GM18505 (cell line): Measurements from ENCODE around the gene UTP15.

Experiments used
- ATAC-seq: cut with Tn5 transposase; IDR thresholded peaks from one replicate; pipeline ENCODE4 v1.9.1; 2021; ENCODE audit not compliant: unreplicated experiment
- POLR2A ChIP-seq: IDR thresholded peaks from 4 replicates; pipeline ENCODE4 v1.6.1; 2011; ENCODE audit warnings: borderline replicate concordance; ENCODE audit not compliant: insufficient read depth, insufficient read length; ENCODE audit errors: extremely low read depth

The UTP15 gene

GRCh38 chr5:73542020-73542419 is 23.5 kb upstream of the UTP15 start:
- no peak for ATAC-seq

GRCh38 chr5:73544429-73545402 is 20.8 kb upstream of the UTP15 start:
- no peak for TF ChIP-seq POLR2A
- ATAC-seq: no peak

More at GRCh38 chr5:73542020-73542419, 23.5 kb upstream of the UTP15 start:
- no peak for TF ChIP-seq POLR2A

- no peak for ATAC-seq
- TF ChIP-seq POLR2A: no peak
Measured at GRCh38 chr5:73545403-73545779, 20.2 kb upstream of the UTP15 start.

- no peak for ATAC-seq
- no peak for TF ChIP-seq POLR2A
Measured at GRCh38 chr5:73550016-73550415, 15.5 kb upstream of the UTP15 start.

- no peak for ATAC-seq
- TF ChIP-seq POLR2A: no peak
Measured at GRCh38 chr5:73552642-73553041, 12.9 kb upstream of the UTP15 start.

GRCh38 chr5:73558950-73559349 is 6.6 kb upstream of the UTP15 start:
- ATAC-seq: no peak
- TF ChIP-seq POLR2A: no peak

GRCh38 chr5:73564018-73564417 is 1.5 kb upstream of the UTP15 start:
- ATAC-seq: no peak
- TF ChIP-seq POLR2A: no peak

GRCh38 chr5:73564675-73565074 is 868 bp upstream of the UTP15 start:
- peak; percentile 1 for ATAC-seq
- no peak for TF ChIP-seq POLR2A

GRCh38 chr5:73565969-73566547 is 515 bp downstream of the UTP15 start:
- no peak for ATAC-seq
- no peak for TF ChIP-seq POLR2A

- no peak for ATAC-seq
- TF ChIP-seq POLR2A: no peak
Measured at GRCh38 chr5:73582285-73583145, 17.0 kb downstream of the UTP15 start.

GRCh38 chr5:73587923-73588322 is 22.4 kb downstream of the UTP15 start:
- ATAC-seq: no peak
- TF ChIP-seq POLR2A: no peak

- no peak for TF ChIP-seq POLR2A
- ATAC-seq: no peak
Measured at GRCh38 chr5:73591102-73591695, 25.7 kb downstream of the UTP15 start.
